ENCODE measurements around the gene PLCG2.

DNA sequence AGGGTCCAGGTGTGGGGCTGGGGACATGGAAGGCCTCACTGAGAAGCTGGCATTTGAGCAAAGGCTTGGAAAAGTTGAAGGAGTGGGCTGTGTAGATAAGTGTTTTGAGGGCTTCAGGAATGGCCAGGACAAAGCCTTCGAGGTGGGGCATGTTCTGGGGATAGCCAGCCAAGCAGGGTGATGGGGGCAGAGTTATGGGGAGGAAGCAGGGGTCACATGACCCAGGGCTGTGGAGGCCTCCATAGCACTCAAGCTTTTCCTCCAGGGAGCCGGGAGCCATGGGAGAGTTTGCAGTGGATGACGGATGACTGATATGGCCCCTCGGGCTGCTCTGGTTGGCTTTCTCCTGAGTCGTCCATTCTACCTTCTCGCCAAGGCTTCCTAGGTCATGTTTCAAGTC, 27.6 kb downstream of the PLCG2 start:
- TF ChIP-seq SIN3A (IDR thresholded peaks at IDR 0.05; ENCODE audit: borderline replicate concordance, insufficient read depth, low read length) (no peak), POLR2AphosphoS5 (IDR thresholded peaks at IDR 0.05; ENCODE audit: low read depth, low read length) (no peak), TAF1 (IDR thresholded peaks at IDR 0.05; ENCODE audit: borderline replicate concordance, insufficient read depth, low read length) (no peak), FOXP2 (optimal IDR thresholded peaks at IDR 0.05; ENCODE audit: borderline replicate concordance, extremely low read depth, extremely low read length, insufficient read depth) (no peak)
- TF ChIP-seq, protein P1, sequence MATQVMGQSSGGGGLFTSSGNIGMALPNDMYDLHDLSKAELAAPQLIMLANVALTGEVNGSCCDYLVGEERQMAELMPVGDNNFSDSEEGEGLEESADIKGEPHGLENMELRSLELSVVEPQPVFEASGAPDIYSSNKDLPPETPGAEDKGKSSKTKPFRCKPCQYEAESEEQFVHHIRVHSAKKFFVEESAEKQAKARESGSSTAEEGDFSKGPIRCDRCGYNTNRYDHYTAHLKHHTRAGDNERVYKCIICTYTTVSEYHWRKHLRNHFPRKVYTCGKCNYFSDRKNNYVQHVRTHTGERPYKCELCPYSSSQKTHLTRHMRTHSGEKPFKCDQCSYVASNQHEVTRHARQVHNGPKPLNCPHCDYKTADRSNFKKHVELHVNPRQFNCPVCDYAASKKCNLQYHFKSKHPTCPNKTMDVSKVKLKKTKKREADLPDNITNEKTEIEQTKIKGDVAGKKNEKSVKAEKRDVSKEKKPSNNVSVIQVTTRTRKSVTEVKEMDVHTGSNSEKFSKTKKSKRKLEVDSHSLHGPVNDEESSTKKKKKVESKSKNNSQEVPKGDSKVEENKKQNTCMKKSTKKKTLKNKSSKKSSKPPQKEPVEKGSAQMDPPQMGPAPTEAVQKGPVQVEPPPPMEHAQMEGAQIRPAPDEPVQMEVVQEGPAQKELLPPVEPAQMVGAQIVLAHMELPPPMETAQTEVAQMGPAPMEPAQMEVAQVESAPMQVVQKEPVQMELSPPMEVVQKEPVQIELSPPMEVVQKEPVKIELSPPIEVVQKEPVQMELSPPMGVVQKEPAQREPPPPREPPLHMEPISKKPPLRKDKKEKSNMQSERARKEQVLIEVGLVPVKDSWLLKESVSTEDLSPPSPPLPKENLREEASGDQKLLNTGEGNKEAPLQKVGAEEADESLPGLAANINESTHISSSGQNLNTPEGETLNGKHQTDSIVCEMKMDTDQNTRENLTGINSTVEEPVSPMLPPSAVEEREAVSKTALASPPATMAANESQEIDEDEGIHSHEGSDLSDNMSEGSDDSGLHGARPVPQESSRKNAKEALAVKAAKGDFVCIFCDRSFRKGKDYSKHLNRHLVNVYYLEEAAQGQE (IDR thresholded peaks at IDR 0.05; ENCODE audit: insufficient read depth in 1 of 2, low read depth in 2 of 2, low read length in 2 of 2): no peak

Data from PFSK-1 (cell line).